HG03025 (cell line): ENCODE measurements around the gene OR10A5.
"Not testable (repeated sequence)": the region's sequence is repeated elsewhere in the genome, so short reads cannot be mapped to it uniquely, and the experiment has no call there.

Source experiments
- ATAC-seq: cut with Tn5 transposase; IDR thresholded peaks from one replicate; pipeline ENCODE4 v1.9.1; 2021; ENCODE audit warnings: mild to moderate bottlenecking, moderate library complexity; ENCODE audit not compliant: unreplicated experiment, low FRiP score

Gene OR10A5

GRCh38 chr11:6871278-6871677 is 25.8 kb downstream of the OR10A5 start:
- ATAC-seq = no peak

- no peak for ATAC-seq
Observed at GRCh38 chr11:6875761-6876160, 30.3 kb downstream of the OR10A5 start.

- ATAC-seq = no peak
Observed at GRCh38 chr11:6876325-6876724, 30.8 kb downstream of the OR10A5 start, which contains the start of gene OR10A4. OR10A4 (plus strand) TSS chr11:6876625; CDS start chr11:6876648, 23 bp downstream.

GRCh38 chr11:6876914-6877313 is 31.4 kb downstream of the OR10A5 start:
- ATAC-seq = no peak

- no peak for ATAC-seq
Observed at GRCh38 chr11:6882751-6883150, 37.3 kb downstream of the OR10A5 start.

GRCh38 chr11:6887711-6888110 is 42.2 kb downstream of the OR10A5 start:
- not testable (repeated sequence) for ATAC-seq

GRCh38 chr11:6888830-6889229 is 43.3 kb downstream of the OR10A5 start:
- no peak for ATAC-seq

GRCh38 chr11:6889835-6890234 is 44.4 kb downstream of the OR10A5 start:
- no peak for ATAC-seq

GRCh38 chr11:6892400-6892799 is 46.9 kb downstream of the OR10A5 start, which contains the start of gene OR2D2:
OR2D2 (minus strand) TSS chr11:6892500; CDS start chr11:6892500, 0 bp downstream.
- no peak for ATAC-seq

GRCh38 chr11:6894097-6894496 is 48.6 kb downstream of the OR10A5 start:
- no peak for ATAC-seq

- ATAC-seq = peak; percentile 75
Observed at GRCh38 chr11:6895010-6895409, 49.5 kb downstream of the OR10A5 start.
